SU-DHL-6 (cell line): ENCODE results near the gene CIB2.

Experiments
- H2AFZ ChIP-seq: fragments of 200-600 bp; sonication (generic); 2 replicates; pipeline ENCODE4 v1.6.1; 2014; ENCODE audit warnings: low read depth, mild to moderate bottlenecking, moderate library complexity, mixed read lengths, antibody characterized with exemption, low read length; ENCODE audit not compliant: severe bottlenecking
- H3F3A ChIP-seq: fragments of 200-600 bp; shearing (Covaris generic); 2 replicates; pipeline ENCODE4 v1.6.0; 2016; ENCODE audit warnings: antibody characterized with exemption, mild to moderate bottlenecking; ENCODE audit not compliant: insufficient read depth
- H3K27ac ChIP-seq: fragments of 200-600 bp; sonication (generic); 2 replicates; pipeline ENCODE4 v1.5.1; 2016; ENCODE audit warnings: low read depth, mild to moderate bottlenecking, low read length, moderate library complexity, mixed read lengths
- H3K27me3 ChIP-seq: fragments of 200-600 bp; sonication (generic), shearing (Covaris generic); 2 replicates; pipeline ENCODE4 v1.6.0; 2014; ENCODE audit warnings: mild to moderate bottlenecking, low read length
- H3K36me3 ChIP-seq: fragments of 200-600 bp; sonication (generic); 2 replicates; pipeline ENCODE4 v1.6.1; 2014; ENCODE audit warnings: mild to moderate bottlenecking, low read length, mixed read lengths
- H3K4me2 ChIP-seq: fragments of 300-600, 200-600 bp; shearing (Covaris generic), sonication (generic); 2 replicates; pipeline ENCODE4 v1.6.0; 2014; ENCODE audit warnings: low read length, low read depth, mild to moderate bottlenecking; ENCODE audit not compliant: poor library complexity, severe bottlenecking
- H3K4me3 ChIP-seq: fragments of 200-600 bp; sonication (generic); 2 replicates; pipeline ENCODE4 v1.5.1; 2014; ENCODE audit warnings: antibody characterized with exemption, low read length, mild to moderate bottlenecking, mixed read lengths; ENCODE audit not compliant: insufficient read depth, poor library complexity, severe bottlenecking
- H3K79me2 ChIP-seq: fragments of 200-600 bp; sonication (generic); 2 replicates; pipeline ENCODE4 v1.6.1; 2014; ENCODE audit warnings: mild to moderate bottlenecking, low read length, moderate library complexity; ENCODE audit not compliant: insufficient read depth
- H3K9ac ChIP-seq: fragments of 200-600 bp; sonication (generic); 2 replicates; pipeline ENCODE4 v1.7.0; 2014; ENCODE audit warnings: mild to moderate bottlenecking, low read length
- H3K9me2 ChIP-seq: fragments of 200-600 bp; sonication (generic); replicated peaks from 2 replicates; pipeline ENCODE4 v1.6.1; 2014; ENCODE audit warnings: low read length; ENCODE audit not compliant: insufficient read depth
- H3K9me3 ChIP-seq: fragments of 200-600 bp; sonication (generic); 2 replicates; pipeline ENCODE4 v1.6.1; 2014; ENCODE audit warnings: low read length, mixed read lengths; ENCODE audit not compliant: insufficient read depth
- H4K20me1 ChIP-seq: fragments of 200-600 bp; sonication (generic); 2 replicates; pipeline ENCODE4 v1.6.1; 2014; ENCODE audit warnings: low read depth, mild to moderate bottlenecking, antibody characterized with exemption, low read length, moderate library complexity, mixed read lengths
- EZH2phosphoT487 ChIP-seq: fragments of 200-600 bp; sonication (generic), shearing (Covaris generic); conservative IDR thresholded peaks from 2 replicates; pipeline ENCODE4 v1.6.1; 2018; ENCODE audit warnings: mild to moderate bottlenecking, antibody characterized with exemption, low read length, moderate library complexity, mixed read lengths
- TF ChIP-seq, protein P1 (sequence below): fragments of 200-600 bp; sonication (generic); IDR thresholded peaks from one replicate; pipeline ENCODE4 v1.5.1; 2017; ENCODE audit warnings: antibody characterized with exemption, mild to moderate bottlenecking, low read length, moderate library complexity; ENCODE audit not compliant: insufficient read depth, poor library complexity, severe bottlenecking

The CIB2 gene

DNA sequence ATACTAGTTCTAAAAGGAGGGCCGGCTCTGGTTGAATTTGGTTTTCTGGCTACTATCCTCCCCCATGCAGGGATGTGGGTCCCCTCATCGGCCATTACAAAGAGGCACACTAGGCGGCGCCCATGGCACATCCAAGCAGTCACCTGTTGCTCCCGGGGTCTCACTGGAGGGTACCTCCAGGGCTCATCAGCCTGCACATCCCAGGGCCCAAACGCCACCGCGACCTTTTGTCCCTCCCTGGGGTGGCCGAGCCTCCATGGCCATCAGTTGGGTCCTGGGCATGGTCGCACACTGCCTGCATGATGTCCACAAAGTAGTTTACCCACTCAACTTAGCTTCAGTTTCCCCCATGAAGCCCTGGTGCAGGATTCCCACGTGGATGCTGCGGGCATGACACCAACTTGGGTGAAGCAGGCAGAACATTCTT is 46.2 kb upstream of the CIB2 start:
- no peak for TF ChIP-seq EZH2phosphoT487
- TF ChIP-seq, protein P1, sequence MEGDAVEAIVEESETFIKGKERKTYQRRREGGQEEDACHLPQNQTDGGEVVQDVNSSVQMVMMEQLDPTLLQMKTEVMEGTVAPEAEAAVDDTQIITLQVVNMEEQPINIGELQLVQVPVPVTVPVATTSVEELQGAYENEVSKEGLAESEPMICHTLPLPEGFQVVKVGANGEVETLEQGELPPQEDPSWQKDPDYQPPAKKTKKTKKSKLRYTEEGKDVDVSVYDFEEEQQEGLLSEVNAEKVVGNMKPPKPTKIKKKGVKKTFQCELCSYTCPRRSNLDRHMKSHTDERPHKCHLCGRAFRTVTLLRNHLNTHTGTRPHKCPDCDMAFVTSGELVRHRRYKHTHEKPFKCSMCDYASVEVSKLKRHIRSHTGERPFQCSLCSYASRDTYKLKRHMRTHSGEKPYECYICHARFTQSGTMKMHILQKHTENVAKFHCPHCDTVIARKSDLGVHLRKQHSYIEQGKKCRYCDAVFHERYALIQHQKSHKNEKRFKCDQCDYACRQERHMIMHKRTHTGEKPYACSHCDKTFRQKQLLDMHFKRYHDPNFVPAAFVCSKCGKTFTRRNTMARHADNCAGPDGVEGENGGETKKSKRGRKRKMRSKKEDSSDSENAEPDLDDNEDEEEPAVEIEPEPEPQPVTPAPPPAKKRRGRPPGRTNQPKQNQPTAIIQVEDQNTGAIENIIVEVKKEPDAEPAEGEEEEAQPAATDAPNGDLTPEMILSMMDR: peak; percentile 80
- Histone ChIP-seq H3K9ac (no peak overlapping the region), H3F3A (no peaks in the 10 kb centered on the region), H2AFZ (no peak overlapping the region), H3K27ac (no peak overlapping the region), H4K20me1 (no peaks in the 10 kb centered on the region), H3K9me3 (no peaks in the 10 kb centered on the region), H3K9me2 (no peaks in the 10 kb centered on the region), H3K79me2 (no peaks in the 10 kb centered on the region), H3K4me3 (no peak overlapping the region), H3K27me3 (no peaks in the 10 kb centered on the region), H3K4me2 (no peak overlapping the region), H3K36me3 (no peaks in the 10 kb centered on the region)

DNA sequence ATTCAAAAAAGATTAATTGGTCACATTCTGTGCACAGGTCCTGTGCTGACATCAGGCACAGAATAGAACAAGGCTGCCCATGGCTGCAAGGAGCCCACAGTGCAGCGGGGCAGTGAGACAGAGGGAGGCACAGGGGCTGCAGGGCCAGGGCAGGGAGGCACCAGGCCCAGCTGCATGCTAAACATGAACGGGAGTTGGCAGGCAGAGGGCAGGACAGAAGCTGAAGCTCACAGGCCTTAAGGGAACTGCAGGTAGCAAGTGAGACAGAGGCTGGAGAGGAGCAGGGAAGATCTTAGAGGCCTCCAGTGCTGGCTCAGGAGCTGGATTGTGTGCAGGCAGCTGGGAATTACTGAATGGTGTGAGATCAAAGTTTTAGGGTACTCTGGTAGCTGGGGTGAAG is 44.1 kb upstream of the CIB2 start:
- H3K36me3 ChIP-seq: no peaks in the 10 kb centered on the region
- no peaks in the 10 kb centered on the region for H3K9me2 ChIP-seq
- no peaks in the 10 kb centered on the region for H4K20me1 ChIP-seq
- no peaks in the 10 kb centered on the region for H3K27me3 ChIP-seq
- no peaks in the 10 kb centered on the region for H3K79me2 ChIP-seq
- no peak overlapping the region for H3K9ac ChIP-seq
- TF ChIP-seq EZH2phosphoT487: no peak
- TF ChIP-seq, protein P1: no peak
- no peaks in the 10 kb centered on the region for H3F3A ChIP-seq
- no peaks in the 10 kb centered on the region for H3K9me3 ChIP-seq
- H3K27ac ChIP-seq: no peak overlapping the region
- no peak overlapping the region for H3K4me2 ChIP-seq
- no peak overlapping the region for H2AFZ ChIP-seq
- no peak overlapping the region for H3K4me3 ChIP-seq

DNA sequence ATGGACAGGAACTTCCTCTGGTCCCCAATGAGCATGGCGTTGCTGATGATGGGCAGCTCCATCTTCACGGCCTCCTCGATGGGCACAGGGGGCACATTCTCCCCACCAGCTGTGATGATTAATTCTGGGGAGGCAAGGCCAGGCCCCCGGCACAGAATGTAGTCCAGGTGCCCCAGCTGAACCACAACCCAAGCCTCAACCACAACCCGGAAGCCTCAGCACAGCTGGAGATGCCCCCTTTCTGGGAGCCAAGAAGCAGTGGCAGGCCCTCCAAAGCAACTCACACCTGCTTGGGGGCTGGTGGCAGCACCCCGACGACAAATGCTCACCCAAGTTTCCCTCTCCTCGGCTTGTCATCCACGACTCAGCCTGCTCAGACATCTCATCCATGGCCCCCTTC is 43.2 kb upstream of the CIB2 start:
- H4K20me1 ChIP-seq: no peaks in the 10 kb centered on the region
- no peaks in the 10 kb centered on the region for H3K9me3 ChIP-seq
- TF ChIP-seq, protein P1: no peak
- no peak for TF ChIP-seq EZH2phosphoT487
- H3K4me3 ChIP-seq: no peak overlapping the region
- no peaks in the 10 kb centered on the region for H3F3A ChIP-seq
- no peak overlapping the region for H2AFZ ChIP-seq
- no peak overlapping the region for H3K4me2 ChIP-seq
- H3K9ac ChIP-seq: no peak overlapping the region
- H3K27ac ChIP-seq: no peak overlapping the region
- no peaks in the 10 kb centered on the region for H3K79me2 ChIP-seq
- no peaks in the 10 kb centered on the region for H3K9me2 ChIP-seq
- H3K36me3 ChIP-seq: 0 out of 2 replicates have a peak, but pooled peaks cover 2% of the 10 kb centered on the region
- no peaks in the 10 kb centered on the region for H3K27me3 ChIP-seq

DNA sequence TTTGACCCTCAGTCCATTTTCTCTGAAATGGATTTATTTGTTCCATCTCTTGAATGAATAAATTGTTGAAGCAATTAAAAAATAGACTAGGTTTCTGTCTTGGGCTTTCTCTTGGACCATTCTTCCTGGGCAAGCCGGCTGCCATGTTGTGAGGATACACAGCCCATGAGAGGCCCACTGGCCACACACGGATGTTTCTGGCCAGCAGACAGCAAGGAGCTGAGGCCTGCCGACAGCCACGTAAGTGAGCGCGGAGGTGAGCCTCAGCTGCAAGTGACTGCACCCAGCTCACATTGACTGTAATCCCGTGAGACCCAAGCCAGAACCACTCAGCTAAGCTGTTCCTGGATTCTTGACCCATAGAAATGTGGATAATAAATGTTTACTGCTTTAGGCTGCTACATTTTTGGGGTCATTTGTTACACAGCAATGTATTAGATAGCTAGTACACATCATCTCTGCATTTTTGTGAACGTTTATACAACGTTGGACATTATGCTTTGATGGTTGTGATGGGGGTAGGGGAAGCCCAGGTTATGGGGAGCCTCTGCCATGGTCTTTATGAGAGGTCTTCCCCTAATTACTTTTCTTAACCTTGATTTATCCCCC is 40.7 kb upstream of the CIB2 start:
- no peaks in the 10 kb centered on the region for H4K20me1 ChIP-seq
- no peaks in the 10 kb centered on the region for H3K9me3 ChIP-seq
- no peaks in the 10 kb centered on the region for H3K27me3 ChIP-seq
- H3K79me2 ChIP-seq: no peaks in the 10 kb centered on the region
- H3K9ac ChIP-seq: no peak overlapping the region
- peaks cover 12% of the 10 kb centered on the region; the same call in 1 of the 2 replicates for H3K36me3 ChIP-seq
- no peak overlapping the region for H3K4me2 ChIP-seq
- TF ChIP-seq, protein P1: no peak
- no peak for TF ChIP-seq EZH2phosphoT487
- H3K9me2 ChIP-seq: no peaks in the 10 kb centered on the region
- no peaks in the 10 kb centered on the region for H3F3A ChIP-seq
- H3K4me3 ChIP-seq: no peak overlapping the region
- no peak overlapping the region for H3K27ac ChIP-seq
- no peak overlapping the region for H2AFZ ChIP-seq
